Mesothelial cell of epicardium (in vitro differentiated cells): ENCODE data around the gene IL17C. TPM values are rescaled to one million over a fixed set of nuclear protein-coding genes. Genes with fewer than 3 reads are reported as not detected.

ENCODE experiments used
- DNase-seq, 2 experiments: peaks; one replicate each; pipeline ENCODE4 v3.0.0; 2021; ENCODE audit warnings: low spot score in 2 of 2; ENCODE audit not compliant: unreplicated experiment in 2 of 2
- H3K27ac Mint-ChIP-seq: 2 replicates; pipeline ENCODE4 v1.8.0; 2021; ENCODE audit warnings: mixed read lengths
- H3K27me3 Mint-ChIP-seq: 2 replicates; pipeline ENCODE4 v1.8.0; 2021; ENCODE audit warnings: low read depth, mixed read lengths
- H3K36me3 Mint-ChIP-seq: 2 replicates; pipeline ENCODE4 v1.8.0; 2021; ENCODE audit warnings: mixed read lengths
- H3K4me1 Mint-ChIP-seq: 2 replicates; pipeline ENCODE4 v1.8.0; 2021; ENCODE audit warnings: mixed read lengths
- H3K4me3 Mint-ChIP-seq: 2 replicates; pipeline ENCODE4 v1.8.0; 2021; ENCODE audit warnings: mild to moderate bottlenecking, moderate library complexity, mixed read lengths
- H3K9me3 Mint-ChIP-seq: 2 replicates; pipeline ENCODE4 v1.8.0; 2021; ENCODE audit warnings: mixed read lengths
- CTCF ChIP-seq: fragments of 200-600 bp; sonication (generic); IDR thresholded peaks from one replicate; pipeline ENCODE4 v1.5.0; 2021; ENCODE audit warnings: antibody characterized with exemption; ENCODE audit not compliant: unreplicated experiment
- total RNA-seq: library from RNA; stranded (reverse); gene quantifications from 3 replicates; pipeline ENCODE4 v1.2.1, GENCODE V29; 2021

Gene IL17C
- total RNA-seq, 1 donor from 2014 or later = not detected

- no peak overlapping the region for H3K27ac Mint-ChIP-seq
- no peaks in the 10 kb centered on the region for H3K9me3 Mint-ChIP-seq
- DNase-seq = no peak
- no peak for TF ChIP-seq CTCF
- H3K36me3 Mint-ChIP-seq = peaks cover 10% of the 10 kb centered on the region
- H3K4me1 Mint-ChIP-seq = peaks cover 3% of the 10 kb centered on the region
- H3K4me3 Mint-ChIP-seq = no peak overlapping the region
- peaks cover 20% of the 10 kb centered on the region for H3K27me3 Mint-ChIP-seq
These were observed 7.0 kb upstream of the IL17C start for GRCh38 chr16:88631384-88631783.

- Mint-ChIP-seq H3K4me1 (peaks cover 3% of the 10 kb centered on the region), H3K9me3 (no peaks in the 10 kb centered on the region), H3K4me3 (no peak overlapping the region), H3K27ac (no peak overlapping the region), H3K36me3 (peaks cover 10% of the 10 kb centered on the region), H3K27me3 (peaks cover 21% of the 10 kb centered on the region)
- DNase-seq = no peak
- no peak for TF ChIP-seq CTCF
These were observed 6.3 kb upstream of the IL17C start for GRCh38 chr16:88631920-88632586.

- no peaks in the 10 kb centered on the region for H3K9me3 Mint-ChIP-seq
- TF ChIP-seq CTCF = no peak
- H3K27ac Mint-ChIP-seq = no peak overlapping the region
- H3K4me3 Mint-ChIP-seq = no peak overlapping the region
- DNase-seq = no peak
- peaks cover 3% of the 10 kb centered on the region for H3K4me1 Mint-ChIP-seq
- peaks cover 7% of the 10 kb centered on the region for H3K36me3 Mint-ChIP-seq
- peaks cover 26% of the 10 kb centered on the region for H3K27me3 Mint-ChIP-seq
These were observed 5.8 kb upstream of the IL17C start for GRCh38 chr16:88632587-88632930.

- DNase-seq = no peak
- Mint-ChIP-seq H3K36me3 (peaks cover 5% of the 10 kb centered on the region), H3K4me1 (peaks cover 3% of the 10 kb centered on the region), H3K27ac (no peak overlapping the region), H3K9me3 (no peaks in the 10 kb centered on the region), H3K4me3 (peak overlapping the region; percentile 26), H3K27me3 (peaks cover 37% of the 10 kb centered on the region)
- TF ChIP-seq CTCF = no peak
These were observed 4.7 kb upstream of the IL17C start for GRCh38 chr16:88633684-88634140.

GRCh38 chr16:88634141-88634993 is 4.0 kb upstream of the IL17C start:
- H3K27me3 Mint-ChIP-seq = peaks cover 43% of the 10 kb centered on the region
- no peaks in the 10 kb centered on the region for H3K9me3 Mint-ChIP-seq
- no peak overlapping the region for H3K27ac Mint-ChIP-seq
- peaks cover 5% of the 10 kb centered on the region for H3K36me3 Mint-ChIP-seq
- no peak for TF ChIP-seq CTCF
- peak in 1 of 2 experiments; percentile 60 for DNase-seq
- peaks cover 3% of the 10 kb centered on the region for H3K4me1 Mint-ChIP-seq
- peak overlapping the region; percentile 60 for H3K4me3 Mint-ChIP-seq
